GM21423 (cell line): ENCODE data around the gene CD24.
"Not testable (repeated sequence)": the region's sequence is repeated elsewhere in the genome, so short reads cannot be mapped to it uniquely, and the experiment has no call there.

Experiments used
- ATAC-seq: cut with Tn5 transposase; IDR thresholded peaks from one replicate; pipeline ENCODE4 v1.9.1; 2021; ENCODE audit warnings: mild to moderate bottlenecking, moderate library complexity; ENCODE audit not compliant: unreplicated experiment

Gene CD24, protein sequence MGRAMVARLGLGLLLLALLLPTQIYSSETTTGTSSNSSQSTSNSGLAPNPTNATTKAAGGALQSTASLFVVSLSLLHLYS

GRCh38 chr6:106974336-106974998 is at the start of gene CD24:
CD24 (minus strand) TSS chr6:106974729; CDS start chr6:106974646, 83 bp downstream.
- ATAC-seq: peak; percentile 17

- no peak for ATAC-seq
Observed at GRCh38 chr6:107021446-107022185, 47.1 kb upstream of the CD24 start.

DNA sequence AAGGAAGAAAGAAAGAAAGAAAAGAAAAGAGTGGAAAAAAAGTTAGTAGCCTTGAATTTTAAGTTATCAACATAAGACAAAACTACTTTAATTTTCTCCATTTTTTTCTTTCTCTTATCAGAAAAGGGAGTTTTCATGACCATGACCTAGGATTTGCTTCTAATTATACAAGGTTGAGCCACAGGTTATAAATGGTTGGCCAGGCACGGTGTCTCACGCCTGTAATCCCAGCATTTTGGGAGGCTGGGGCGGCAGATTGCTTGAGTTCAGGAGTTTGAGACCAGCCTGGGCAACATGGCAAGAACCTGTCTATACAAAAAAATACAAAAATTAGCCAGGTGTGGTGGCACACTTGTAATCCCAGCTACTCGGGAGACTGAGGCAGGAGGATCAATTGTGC is 45.7 kb upstream of the CD24 start:
- no peak for ATAC-seq

DNA sequence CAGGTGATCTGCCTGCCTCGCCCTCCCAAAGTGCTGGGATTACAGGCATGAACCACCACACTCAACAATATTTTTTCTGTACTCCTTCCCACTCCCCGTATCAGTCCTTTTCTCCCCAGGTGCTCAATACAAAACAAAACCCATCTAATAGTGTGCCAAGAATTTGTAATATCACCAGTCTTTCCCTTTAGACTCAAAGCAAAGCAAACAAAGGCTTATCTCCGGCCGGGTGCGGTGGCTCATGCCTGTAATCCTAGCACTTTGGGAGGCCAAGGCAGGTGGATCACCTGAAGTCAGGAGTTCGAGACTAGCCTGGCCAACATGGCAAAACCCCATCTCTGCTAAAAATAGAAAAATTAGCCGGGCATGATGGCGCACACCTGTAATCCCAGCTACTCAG is 45.1 kb upstream of the CD24 start:
- ATAC-seq: not testable (repeated sequence)

GRCh38 chr6:107019047-107019446 is 44.5 kb upstream of the CD24 start:
- no peak for ATAC-seq

DNA sequence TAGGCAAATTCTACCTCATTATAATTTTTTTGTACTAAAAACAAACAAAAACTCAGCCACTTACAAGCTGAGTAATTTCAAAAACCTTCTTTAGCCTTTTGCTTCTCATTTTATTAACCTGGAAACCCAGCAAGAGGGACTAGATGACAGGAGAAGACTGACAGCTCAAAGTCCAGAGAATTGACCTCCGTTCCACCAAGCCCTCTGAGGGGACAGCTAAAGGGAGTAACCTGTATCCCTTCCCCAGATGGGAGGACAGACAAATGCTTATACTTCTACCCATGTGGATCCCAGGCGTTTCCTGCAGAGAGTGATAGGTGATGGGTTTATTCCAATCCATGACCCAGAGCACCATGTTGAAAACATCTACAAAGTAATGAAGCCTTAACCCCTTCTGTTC is 35.0 kb upstream of the CD24 start:
- no peak for ATAC-seq

- ATAC-seq: no peak
Observed at GRCh38 chr6:106997392-106998158, 23.0 kb upstream of the CD24 start.

GRCh38 chr6:106995640-106996039 is 21.1 kb upstream of the CD24 start:
- no peak for ATAC-seq

GRCh38 chr6:106989737-106990136 is 15.2 kb upstream of the CD24 start:
- not testable (repeated sequence) for ATAC-seq

DNA sequence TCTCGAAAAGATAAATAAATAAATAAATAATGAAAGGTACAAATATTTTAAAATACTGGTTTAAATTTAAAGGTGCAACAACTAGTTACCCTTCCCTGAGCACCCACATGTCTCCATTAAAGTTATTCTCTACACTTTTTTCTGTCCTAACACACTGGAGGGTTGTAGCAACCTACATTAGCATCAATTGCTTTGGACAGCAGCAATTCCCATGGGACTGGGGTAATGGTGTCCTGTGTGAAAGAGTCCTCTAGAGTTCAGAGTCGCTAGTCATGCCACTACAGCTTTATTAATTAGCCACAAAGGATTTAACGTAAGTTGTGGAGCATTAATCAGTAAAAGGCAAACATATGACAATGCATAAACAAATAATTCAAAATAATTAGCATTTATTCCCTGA is 14.1 kb upstream of the CD24 start:
- ATAC-seq: no peak

DNA sequence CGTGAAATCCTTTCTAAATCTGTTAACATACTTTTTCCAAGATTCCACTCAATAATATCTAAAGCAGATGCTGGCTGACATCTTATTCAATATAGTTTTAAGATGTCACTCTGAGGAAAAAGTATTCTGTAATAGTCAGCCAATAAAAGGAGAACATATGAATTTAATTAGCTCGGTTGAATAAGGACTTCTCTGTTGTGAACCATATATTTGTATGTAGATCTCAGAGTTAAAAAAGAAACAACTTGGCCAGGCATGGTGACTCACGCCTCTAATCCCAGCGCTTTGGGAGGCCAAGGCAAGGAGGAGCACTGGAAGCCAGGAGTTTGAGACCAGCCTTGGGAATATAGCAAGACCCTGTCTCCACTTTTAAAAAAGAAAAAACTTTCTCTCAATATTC is 7.4 kb upstream of the CD24 start:
- ATAC-seq: no peak

DNA sequence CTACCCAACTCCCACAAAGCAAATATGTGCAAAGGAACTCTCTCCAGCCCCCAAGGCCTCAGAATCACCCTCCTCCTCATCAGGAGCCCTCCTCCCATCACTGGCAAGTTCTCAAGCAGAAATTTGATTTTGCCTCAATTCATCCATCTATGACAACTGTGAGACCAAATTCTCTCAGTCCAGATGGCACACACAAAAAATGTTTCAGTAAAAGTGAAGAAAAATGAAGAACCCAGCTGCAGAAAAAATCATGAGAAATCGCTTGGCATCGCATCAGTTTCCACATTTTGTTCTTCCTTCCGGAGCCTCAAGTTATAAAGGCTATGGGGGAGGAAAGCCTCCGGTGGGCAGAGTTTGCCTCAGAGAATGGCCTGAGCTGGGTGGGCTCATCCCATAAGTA is 6.4 kb upstream of the CD24 start:
- no peak for ATAC-seq

DNA sequence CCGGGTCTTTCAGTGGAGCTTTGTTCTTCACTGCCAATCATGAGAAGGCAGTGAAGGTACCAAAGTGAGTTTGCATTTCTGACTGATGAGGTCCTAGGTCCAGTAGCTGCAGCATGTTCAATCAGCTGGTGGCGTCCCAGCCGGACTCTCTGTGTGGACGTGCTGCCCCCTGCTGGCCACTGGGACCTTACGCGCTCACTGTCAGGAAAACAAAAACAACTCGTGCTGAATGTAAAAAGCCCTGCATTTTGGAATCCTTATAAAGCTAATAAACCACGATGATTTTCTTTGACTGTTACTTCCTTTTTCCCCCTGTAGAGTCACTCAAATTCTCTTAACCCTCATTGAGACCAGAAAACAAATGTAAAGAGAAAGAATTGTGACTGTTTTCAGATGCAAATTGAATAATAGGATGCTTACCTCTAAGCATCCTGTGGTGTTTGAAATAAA is 4.9 kb upstream of the CD24 start:
- no peak for ATAC-seq

- no peak for ATAC-seq
Observed at GRCh38 chr6:106977246-106977645, 2.7 kb upstream of the CD24 start.

GRCh38 chr6:106976270-106976669 is 1.7 kb upstream of the CD24 start:
- ATAC-seq: no peak

- ATAC-seq: no peak
Observed at GRCh38 chr6:106975738-106976064, 1.2 kb upstream of the CD24 start.

GRCh38 chr6:106974999-106975737 is 639 bp upstream of the CD24 start:
- peak; percentile 60 for ATAC-seq

DNA sequence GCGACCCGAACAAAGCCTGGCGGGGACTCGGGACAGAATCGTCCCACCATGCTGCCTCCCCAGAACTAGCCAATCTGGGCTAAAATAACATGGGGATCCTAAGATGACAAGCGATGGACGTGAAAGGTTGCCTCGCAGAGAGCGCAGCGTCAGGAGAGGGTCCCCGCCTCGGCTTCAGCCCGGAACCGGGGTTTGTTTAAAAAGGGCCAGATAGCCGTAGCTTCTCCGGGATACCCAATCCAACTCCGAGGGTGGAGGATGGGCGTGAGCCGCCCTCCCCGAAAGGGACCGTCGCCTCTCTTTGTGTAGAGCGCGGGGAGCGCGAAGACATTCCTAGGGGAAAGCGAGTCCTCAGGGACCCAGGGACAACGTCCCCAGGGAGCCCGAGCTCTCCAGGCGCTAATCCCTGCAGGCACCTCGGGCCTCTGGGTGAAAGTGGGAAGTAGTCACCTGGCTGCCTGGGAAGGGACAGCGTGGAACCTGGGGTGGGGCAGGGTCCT is 643 bp downstream of the CD24 start:
- no peak for ATAC-seq

GRCh38 chr6:106973018-106973835 is 1.3 kb downstream of the CD24 start:
- ATAC-seq: no peak

DNA sequence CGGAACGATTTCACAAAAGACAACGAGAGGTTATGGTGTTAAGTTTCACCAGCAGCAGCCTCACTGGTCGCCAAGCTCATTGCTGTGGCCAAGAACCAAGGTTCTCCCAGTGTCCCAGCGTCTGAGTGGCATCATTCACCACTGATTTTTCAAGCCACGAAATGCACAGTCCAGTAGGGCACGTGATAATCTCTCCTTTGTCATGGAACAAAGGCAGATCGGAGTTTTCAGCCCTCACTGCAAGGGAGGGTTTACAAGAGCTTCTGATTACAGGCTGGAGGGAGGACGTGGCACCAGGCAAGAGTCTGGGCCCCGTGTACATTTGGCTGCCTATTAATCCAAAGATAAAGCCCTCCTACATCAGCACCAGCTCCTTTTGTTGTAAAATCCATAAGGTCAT is 2.0 kb downstream of the CD24 start:
- ATAC-seq: no peak
